B cell (primary cell): ENCODE measurements around the gene LDLRAD2. TPM values are rescaled to one million over a fixed set of nuclear protein-coding genes. Genes with fewer than 3 reads are reported as not detected.

Source experiments
- ATAC-seq: fragments of 200-7000 bp; cut with Tn5 transposase; one replicate; pipeline ENCODE4 v1.10.0; 2021; ENCODE audit warnings: low read depth, mild to moderate bottlenecking, moderate number of reproducible peaks, moderate library complexity
- CTCF ChIA-PET: fragments of 350-600 bp; sonication (Branson Sonifier 250); formaldehyde crosslinking; loops from one replicate; lab custom pipeline; 2021; ENCODE audit warnings: antibody characterized with exemption, inconsistent platforms; lab: Charles Lee
- POLR2A ChIA-PET: fragments of 350-600 bp; sonication (Branson Sonifier 250); formaldehyde crosslinking; loops from one replicate; lab custom pipeline; 2021; ENCODE audit warnings: antibody characterized with exemption; lab: Charles Lee
- DNase-seq: peaks from one replicate; pipeline ENCODE4 v3.0.0; 2013
- H2AFZ ChIP-seq: 2 replicates; pipeline ENCODE4 v1.6.1; 2012; ENCODE audit warnings: mild to moderate bottlenecking, low read depth, low read length; ENCODE audit not compliant: insufficient read depth, poor library complexity, severe bottlenecking
- H3K27ac ChIP-seq, 2 donors: 1 replicate in 1 of 2; 2 replicates in 1 of 2; pipeline ENCODE4 v1.5.1; 2012 to 2013; ENCODE audit warnings: low read length in 2 of 2, mild to moderate bottlenecking in 2 of 2, moderate library complexity in 1 of 2
- H3K27me3 ChIP-seq, 4 experiments: fragments of 200-600 bp in 1 of 4; sonication (generic) in 1 of 4; replicated peaks in 1 of 4; 1 replicate in 2 of 4; 2 replicates in 2 of 4; pipeline versions ENCODE4 v1.6.1 to v1.7.0; 2013 to 2016; ENCODE audit warnings: low read length in 3 of 4, mild to moderate bottlenecking in 2 of 4, mixed read lengths in 1 of 4, moderate library complexity in 1 of 4; ENCODE audit not compliant: insufficient read depth in 4 of 4, control insufficient read depth in 3 of 4; ENCODE audit errors: control extremely low read depth in 1 of 4
- H3K36me3 ChIP-seq, 2 experiments: replicated peaks in 1 of 2; 1 replicate in 1 of 2; 2 replicates in 1 of 2; pipeline versions ENCODE4 v1.6.1 to v1.7.1; 2013; ENCODE audit warnings: low read length in 1 of 2; ENCODE audit not compliant: insufficient read depth in 2 of 2, control insufficient read depth in 1 of 2; ENCODE audit errors: control extremely low read depth in 1 of 2, extremely low read depth in 1 of 2
- H3K4me1 ChIP-seq, 2 donors: fragments of 200-600 bp in 1 of 2; sonication (generic) in 1 of 2; 1 replicate in 1 of 2; 2 replicates in 1 of 2; pipeline versions ENCODE4 v1.5.1 to v1.6.1; 2013 to 2017; ENCODE audit warnings: low read length in 2 of 2; ENCODE audit not compliant: control insufficient read depth in 2 of 2, insufficient read depth in 2 of 2
- H3K4me2 ChIP-seq: replicated peaks from 2 replicates; pipeline ENCODE3; 2012; ENCODE audit warnings: mild to moderate bottlenecking, low read depth, low read length; ENCODE audit not compliant: poor library complexity, severe bottlenecking
- H3K4me3 ChIP-seq, 5 experiments: fragments of 200-600 bp in 1 of 5; sonication (generic) in 1 of 5; 1 replicate in 3 of 5; 2 replicates in 2 of 5; pipeline versions ENCODE4 v1.5.1 to v1.7.0; 2011 to 2016; ENCODE audit warnings: low read length in 4 of 5, mild to moderate bottlenecking in 4 of 5, low read depth in 2 of 5, control low read depth in 1 of 5, moderate library complexity in 1 of 5; ENCODE audit not compliant: insufficient read depth in 1 of 5; ENCODE audit errors: control extremely low read depth in 1 of 5, extremely low read depth in 1 of 5
- H3K79me2 ChIP-seq: fragments of 200-600 bp; sonication (generic); one replicate; pipeline ENCODE4 v1.6.0; 2016; ENCODE audit warnings: low read length; ENCODE audit not compliant: control insufficient read depth, insufficient read depth
- H3K9ac ChIP-seq: fragments of 200-600 bp; sonication (generic); 2 replicates; pipeline ENCODE4 v1.6.1; 2017; ENCODE audit warnings: mild to moderate bottlenecking, low read length, moderate library complexity
- H3K9me3 ChIP-seq, 3 donors: one replicate each; pipeline versions ENCODE4 v1.6.1 to v1.7.1; 2013; ENCODE audit warnings: low read length in 2 of 3; ENCODE audit not compliant: control insufficient read depth in 2 of 3, insufficient read depth in 1 of 3; ENCODE audit errors: control extremely low read depth in 1 of 3
- H4K20me1 ChIP-seq: 2 replicates; pipeline ENCODE4 v1.6.0; 2012; ENCODE audit warnings: mild to moderate bottlenecking, low read length; ENCODE audit not compliant: insufficient read depth, control insufficient read depth, poor library complexity, severe bottlenecking
- H3K27ac Mint-ChIP-seq: one replicate; pipeline ENCODE4 v1.8.0; 2021; ENCODE audit warnings: mixed read lengths
- H3K27me3 Mint-ChIP-seq: one replicate; pipeline ENCODE4 v1.8.0; 2021; ENCODE audit warnings: mixed read lengths
- H3K4me1 Mint-ChIP-seq: one replicate; pipeline ENCODE4 v1.8.0; 2021; ENCODE audit warnings: mixed read lengths
- H3K4me3 Mint-ChIP-seq: one replicate; pipeline ENCODE4 v1.8.0; 2021; ENCODE audit warnings: mixed read lengths
- H3K9me3 Mint-ChIP-seq: one replicate; pipeline ENCODE4 v1.8.0; 2022; ENCODE audit warnings: mixed read lengths; ENCODE audit not compliant: insufficient read depth
- CTCF ChIP-seq: fragments of 200-600 bp; IDR thresholded peaks from one replicate; pipeline ENCODE4 v1.8.0; 2022; ENCODE audit warnings: antibody characterized with exemption, mild to moderate bottlenecking
- EZH2 ChIP-seq: IDR thresholded peaks from 2 replicates; pipeline ENCODE4 v1.6.1; 2012; ENCODE audit warnings: borderline replicate concordance, low read depth, mild to moderate bottlenecking, moderate library complexity, low read length; ENCODE audit not compliant: insufficient read depth, poor library complexity, severe bottlenecking
- WGBS: methylation state at CpG from one replicate; pipeline ENCODE4 v1.1.5; 2013; ENCODE audit warnings: missing lambda C conversion rate; ENCODE audit not compliant: insufficient coverage; 5-methylcytosine and 5-hydroxymethylcytosine counted together
- intact Hi-C: fragments of 100-400 bp; cut with micrococcal nuclease; formaldehyde crosslinking; loops from one replicate; pipeline ENCODE4 v1.10.0; 2022
- polyA plus RNA-seq: library from polyadenylated mRNA; depleted of rRNA; stranded (reverse); fragments of >200 nt; gene quantifications from 2 replicates; pipeline ENCODE4 v1.2.3, GENCODE V29; 2012
- total RNA-seq, 2 donors: library from RNA; stranded (reverse); fragments of 120-200 nt in 1 of 2; gene quantifications; 1 replicate in 1 of 2; 2 replicates in 1 of 2; pipeline versions ENCODE4 v1.2.3 to v1.2.4, GENCODE V29; 2013 to 2022

Gene LDLRAD2
- total and polyA plus RNA-seq, 2 donors (not counting 1 experiment from before 2014, with no cell fraction given): 0.47 to 3.0 TPM

DNA sequence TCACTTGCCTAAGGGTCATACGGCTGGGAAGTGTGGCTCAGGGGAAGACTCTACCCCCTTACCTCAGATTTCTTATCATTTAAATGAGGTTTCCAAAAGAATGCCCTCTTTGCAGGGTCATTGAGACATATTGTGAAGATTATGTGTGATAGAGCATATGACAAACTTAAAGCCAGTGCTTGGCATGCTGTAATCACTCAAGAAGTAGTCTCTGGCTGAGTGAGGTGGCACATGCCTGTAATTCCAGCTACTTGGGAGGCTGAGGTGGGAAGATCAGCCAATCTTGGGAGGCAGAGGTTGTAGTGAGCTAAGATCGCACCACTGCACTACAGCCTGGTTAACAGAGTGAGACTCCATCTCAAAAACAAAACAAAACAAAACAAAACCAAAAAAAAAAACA lies 7.5 kb upstream of the LDLRAD2 start:
- no peak for ATAC-seq
- H3K27me3 ChIP-seq: no peaks in the 10 kb centered on the region
- CTCF ChIA-PET: no interaction called here
- no CpG with 5 or more reads among the region's 2 CpGs for WGBS
- H3K4me2 ChIP-seq: no peak overlapping the region
- H3K27me3 Mint-ChIP-seq: no peaks in the 10 kb centered on the region
- DNase-seq: no peak
- TF ChIP-seq CTCF (no peak), EZH2 (no peak)
- no peaks in the 10 kb centered on the region for H3K9me3 Mint-ChIP-seq
- no peaks in the 10 kb centered on the region for H3K4me1 ChIP-seq
- H3K27ac Mint-ChIP-seq: no peak overlapping the region
- H2AFZ ChIP-seq: no peak overlapping the region
- POLR2A ChIA-PET: no interaction called here
- no peak overlapping the region for H3K4me3 ChIP-seq
- H3K9me3 ChIP-seq: peaks cover 0 to 1% (median 0%) of the 10 kb centered on the region in 3 donors
- no peaks in the 10 kb centered on the region for H4K20me1 ChIP-seq
- H3K4me3 Mint-ChIP-seq: no peak overlapping the region
- H3K79me2 ChIP-seq: no peaks in the 10 kb centered on the region
- H3K9ac ChIP-seq: no peak overlapping the region
- peaks cover 2% of the 10 kb centered on the region for H3K4me1 Mint-ChIP-seq
- no peaks in the 10 kb centered on the region for H3K36me3 ChIP-seq
- H3K27ac ChIP-seq: no peak overlapping the region
- intact Hi-C loops: no loop called here

- H3K9me3 ChIP-seq: peaks cover 0 to 3% (median 2%) of the 10 kb centered on the region in 3 donors
- no peak overlapping the region for H3K9ac ChIP-seq
- Mint-ChIP-seq H3K4me1 (peaks cover 16% of the 10 kb centered on the region), H3K27ac (no peak overlapping the region), H3K27me3 (peaks cover 8% of the 10 kb centered on the region), H3K4me3 (peak overlapping the region; percentile 59), H3K9me3 (no peaks in the 10 kb centered on the region)
- H3K27ac ChIP-seq: no peak overlapping the region
- ChIA-PET POLR2A (no interaction called here), CTCF (interaction anchor here (0.7 kb wide), 1 partner anchor 12 kb away, joined by 3 read pairs; no protein-coding TSS in a partner anchor)
- H3K36me3 ChIP-seq: no peaks in the 10 kb centered on the region
- WGBS: no CpG with 5 or more reads among the region's 3 CpGs
- no peaks in the 10 kb centered on the region for H3K27me3 ChIP-seq
- H2AFZ ChIP-seq: no peak overlapping the region
- H4K20me1 ChIP-seq: no peaks in the 10 kb centered on the region
- H3K4me2 ChIP-seq: peak overlapping the region; percentile 91
- no peaks in the 10 kb centered on the region for H3K79me2 ChIP-seq
- H3K4me1 ChIP-seq: peaks cover 11 to 23% of the 10 kb centered on the region in 2 donors
- ATAC-seq (no peak), DNase-seq (no peak)
- intact Hi-C loops: no loop called here
- no peak overlapping the region for H3K4me3 ChIP-seq
- TF ChIP-seq EZH2 (no peak), CTCF (no peak)
These were observed 1.5 kb downstream of the LDLRAD2 start for GRCh38 chr1:21813542-21813941.
